HG03175 (cell line): Measurements from ENCODE around the gene VASN.

Experiments
- ATAC-seq: cut with Tn5 transposase; IDR thresholded peaks from one replicate; pipeline ENCODE4 v1.9.1; 2021; ENCODE audit warnings: mild to moderate bottlenecking, moderate library complexity; ENCODE audit not compliant: unreplicated experiment

The VASN gene

GRCh38 chr16:4419402-4419959 is 47.8 kb downstream of the VASN start:
- no peak for ATAC-seq

DNA sequence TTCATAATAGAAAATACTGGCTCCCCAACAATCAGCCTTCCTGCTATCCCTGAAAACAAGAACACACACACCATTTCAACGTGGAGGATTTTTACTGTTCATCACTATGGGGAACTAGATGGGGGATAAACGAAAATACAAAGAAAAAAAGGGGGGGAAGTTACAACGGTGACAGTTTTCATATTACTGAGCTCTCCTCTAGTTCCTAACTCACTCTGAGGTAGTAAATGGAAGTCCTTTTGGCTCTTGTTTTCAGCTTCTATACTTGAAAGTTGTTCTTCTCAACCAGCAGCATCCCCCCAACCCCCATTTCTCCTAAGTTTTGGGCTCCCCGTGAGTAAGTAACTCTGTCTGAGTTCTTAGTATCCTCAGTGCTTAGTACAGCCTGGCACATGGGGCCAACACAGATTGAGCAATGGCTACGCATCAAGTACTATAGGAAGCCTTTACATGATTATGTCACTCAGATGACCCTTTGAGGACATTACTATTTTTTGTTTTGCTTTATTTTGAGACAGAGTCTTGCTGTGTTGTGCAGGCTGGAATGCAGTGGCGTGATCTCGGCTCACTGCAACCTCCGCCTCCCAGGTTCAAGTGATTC is 49.0 kb downstream of the VASN start:
- ATAC-seq: no peak

DNA sequence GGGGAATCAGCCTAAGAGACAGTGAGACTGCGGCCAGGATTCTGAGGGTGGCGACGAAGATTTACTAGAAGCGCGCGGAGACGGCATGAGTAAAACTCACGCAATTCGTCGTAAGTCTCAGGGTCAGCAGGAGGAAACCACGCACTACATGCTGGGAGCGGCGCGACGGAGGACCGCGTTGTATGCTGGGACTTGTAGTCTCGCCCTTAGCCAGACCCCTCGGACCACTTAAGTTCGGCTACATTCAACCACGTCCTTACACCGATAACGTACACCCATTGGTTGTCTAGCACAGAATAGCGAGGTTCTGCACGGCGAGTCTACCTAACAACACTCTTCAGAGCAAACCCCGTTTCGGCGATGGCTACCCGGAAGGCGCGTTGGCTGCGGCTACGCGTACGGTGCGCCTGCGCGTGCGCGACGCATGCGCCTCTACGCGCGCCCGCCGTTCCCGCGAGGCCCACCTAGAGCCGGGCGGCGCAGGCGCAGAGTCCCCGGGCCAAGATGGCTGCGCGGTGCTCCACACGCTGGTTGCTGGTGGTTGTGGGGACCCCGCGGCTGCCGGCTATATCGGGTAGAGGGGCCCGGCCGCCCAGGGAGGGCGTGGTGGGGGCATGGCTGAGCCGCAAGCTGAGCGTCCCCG is 53.9 kb downstream of the VASN start, which contains the start of gene DNAJA3:
Gene DNAJA3, plus strand, starts transcription at position 491 of the 643 bp plus-strand sequence. Its CDS starts 14 bp downstream, at position 505.
- peak; percentile 89 for ATAC-seq

DNA sequence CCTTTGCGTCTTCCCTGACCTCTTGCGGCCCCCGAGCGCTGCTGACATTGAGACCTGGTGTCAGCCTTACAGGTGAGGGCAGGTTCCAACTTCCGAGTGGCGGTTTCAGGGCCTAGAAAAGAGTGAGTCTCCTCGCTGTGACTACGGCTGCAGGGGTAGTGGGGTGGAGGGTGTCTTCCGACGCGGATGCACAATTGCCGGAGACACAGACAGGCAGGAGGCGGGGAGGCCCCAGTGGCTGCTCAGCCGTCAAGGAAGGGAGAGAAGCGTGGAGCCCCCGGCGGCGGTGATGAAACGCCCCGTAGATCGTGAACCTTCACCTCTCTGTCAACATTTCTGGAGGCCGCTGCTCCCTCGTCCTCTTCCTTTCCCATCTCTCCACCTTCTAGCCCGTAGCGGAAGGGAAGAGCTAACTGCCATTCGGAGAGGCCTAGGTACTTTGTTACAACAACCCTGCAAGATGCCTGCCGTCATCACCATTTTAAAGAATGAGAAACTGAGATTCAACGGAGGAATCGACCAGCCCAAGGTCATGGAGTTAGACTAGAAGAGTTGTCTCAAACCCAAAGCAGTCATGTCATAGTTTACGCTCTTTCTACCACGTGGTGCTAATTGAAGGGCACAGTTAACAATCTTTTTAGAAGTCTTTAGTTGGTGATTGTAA is 54.5 kb downstream of the VASN start:
- peak; percentile 30 for ATAC-seq

- no peak for ATAC-seq
Observed at GRCh38 chr16:4426722-4427372, 55.2 kb downstream of the VASN start.

GRCh38 chr16:4428500-4428899 is 56.9 kb downstream of the VASN start:
- no peak for ATAC-seq

DNA sequence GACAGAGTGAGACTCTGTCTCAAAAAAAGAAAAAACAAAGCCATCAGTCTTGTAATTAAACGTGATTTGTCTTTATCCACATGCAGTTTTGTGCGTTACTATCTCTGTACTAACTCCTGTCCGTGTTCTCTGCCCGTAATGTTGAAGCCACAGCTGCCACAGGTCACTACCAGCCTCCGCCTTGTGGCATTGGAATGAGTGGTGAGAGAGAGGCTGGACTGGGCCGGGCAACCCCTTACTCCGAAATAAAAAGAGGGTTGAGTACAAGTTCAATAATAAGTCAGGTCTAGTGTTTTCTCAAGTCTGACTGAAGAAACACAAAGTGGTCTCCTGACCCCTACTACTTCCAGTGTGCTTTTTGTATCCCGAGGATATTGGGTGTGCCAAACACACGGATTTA is 59.4 kb downstream of the VASN start:
- ATAC-seq: no peak
